A549 (cell line): ENCODE results near the gene MAD1L1. TPM values are rescaled to one million over a fixed set of nuclear protein-coding genes. Genes with fewer than 3 reads are reported as not detected.

Source experiments
- ATAC-seq, 2 experiments: fragments of 200-7000 bp in 1 of 2; fragments of >200 bp in 1 of 2; cut with Nextera tagmentation in 1 of 2; cut with Tn5 transposase in 1 of 2; 3 replicates each; pipeline versions ENCODE4 v1.8.0 to v1.9.1; 2018 to 2020; ENCODE audit warnings: mild to moderate bottlenecking in 1 of 2, moderate library complexity in 1 of 2
- CTCF ChIA-PET: fragments of 300-600 bp; sonication (Branson Sonifier 250); formaldehyde crosslinking; extraction: SDS; loops from one replicate; lab custom pipeline; 2021; ENCODE audit warnings: antibody characterized with exemption, inconsistent platforms; lab: Yijun Ruan, JAX
- POLR2A ChIA-PET: fragments of 350-600 bp; formaldehyde crosslinking; extraction: SDS; loops from one replicate; lab custom pipeline; 2021; ENCODE audit warnings: antibody characterized with exemption, inconsistent platforms; lab: Yijun Ruan, JAX
- DNase-seq, 2 experiments: peaks; one replicate each; pipeline versions ENCODE4 v3.0.0 to v3.0.0-alpha.2; 2011 to 2016; ENCODE audit warnings: low read depth in 1 of 2, low spot score in 1 of 2
- FAIRE-seq: peaks from 2 replicates; lab custom pipeline; 2011; peaks lifted over from hg19 to GRCh38; lab: Jason Lieb, UNC
- H3K27ac ChIP-seq, 2 experiments: fragments of >200 bp; sonication (Bioruptor Twin); formaldehyde crosslinking; 3 replicates each; pipeline ENCODE4 v1.5.1; 2016 to 2017
- H3K4me1 ChIP-seq: fragments of >200 bp; sonication (Bioruptor Twin); formaldehyde crosslinking; 3 replicates; pipeline ENCODE4 v1.6.1; 2016
- H3K4me2 ChIP-seq: fragments of >200 bp; sonication (Bioruptor Twin); formaldehyde crosslinking; 3 replicates; pipeline ENCODE4 v1.6.1; 2016
- H3K4me3 ChIP-seq: fragments of >200 bp; sonication (Bioruptor Twin); formaldehyde crosslinking; 3 replicates; pipeline ENCODE4 v1.5.1; 2016
- H3K9me3 ChIP-seq: fragments of >200 bp; sonication (Bioruptor Twin); formaldehyde crosslinking; 3 replicates; pipeline ENCODE4 v1.6.1; 2016
- BHLHE40 ChIP-seq: IDR thresholded peaks from 2 replicates; pipeline ENCODE4 v1.6.1; 2012; ENCODE audit warnings: low read depth, low read length, inconsistent platforms
- CBX8 ChIP-seq: fragments of 200-600 bp; sonication (generic); IDR thresholded peaks from 2 replicates; pipeline ENCODE4 v1.6.1; 2016
- ESRRA ChIP-seq: fragments of 150-350 bp; IDR thresholded peaks from 2 replicates; pipeline ENCODE4 v1.6.1; 2014; ENCODE audit warnings: mild to moderate bottlenecking, low read length, borderline replicate concordance
- GATA3 ChIP-seq: IDR thresholded peaks from 2 replicates; pipeline ENCODE4 v1.6.1; 2012; ENCODE audit warnings: borderline replicate concordance
- JUNB ChIP-seq: fragments of >200 bp; sonication (Bioruptor Twin); formaldehyde crosslinking; IDR thresholded peaks from 2 replicates; pipeline ENCODE4 v1.6.1; 2016
- KDM1A ChIP-seq: fragments of 200-600 bp; sonication (generic); IDR thresholded peaks from 2 replicates; pipeline ENCODE4 v1.6.1; 2016; ENCODE audit warnings: low read depth, mild to moderate bottlenecking
- MAFK ChIP-seq: fragments of 450-650 bp; IDR thresholded peaks from 2 replicates; pipeline ENCODE4 v1.6.1; 2014; ENCODE audit not compliant: partially characterized antibody
- MAZ ChIP-seq: fragments of 150-350 bp; IDR thresholded peaks from 2 replicates; pipeline ENCODE4 v1.6.1; 2014; ENCODE audit warnings: antibody characterized with exemption, low read depth, low read length, borderline replicate concordance
- NFE2L2 ChIP-seq: fragments of 150-350 bp; conservative IDR thresholded peaks from 2 replicates; pipeline ENCODE4 v1.6.1; 2014; ENCODE audit warnings: low read length
- NR3C1 ChIP-seq: fragments of >200 bp; sonication (Bioruptor Twin); formaldehyde crosslinking; IDR thresholded peaks from 3 replicates; pipeline ENCODE4 v1.6.1; 2017
- POLR2A ChIP-seq: IDR thresholded peaks from 2 replicates; pipeline ENCODE4 v1.6.1; 2012; ENCODE audit warnings: mild to moderate bottlenecking, low read length
- RNF2 ChIP-seq: fragments of 200-600 bp; sonication (generic); IDR thresholded peaks from 2 replicates; pipeline ENCODE4 v1.6.1; 2016; ENCODE audit warnings: low read depth, mild to moderate bottlenecking, antibody characterized with exemption, moderate library complexity, borderline replicate concordance
- TFCP2L1 ChIP-seq: fragments of 250-450 bp; sonication (Bioruptor Pico); IDR thresholded peaks from 2 replicates; pipeline ENCODE4 v1.5.0; 2021; ENCODE audit warnings: mild to moderate bottlenecking
- TP53 ChIP-seq: fragments of 250-450 bp; sonication (Bioruptor Pico); IDR thresholded peaks from 2 replicates; pipeline ENCODE4 v1.5.0; 2021; ENCODE audit warnings: mild to moderate bottlenecking, moderate library complexity
- ZSCAN20 ChIP-seq: fragments of 250-450 bp; sonication (Bioruptor Pico); IDR thresholded peaks from 2 replicates; pipeline ENCODE4 v1.8.0; 2022; ENCODE audit warnings: mild to moderate bottlenecking, moderate library complexity
- WGBS: methylation state at CpG from one replicate; pipeline ENCODE4 v1.1.6; 2017; ENCODE audit errors: missing lambda C conversion rate; 5-methylcytosine and 5-hydroxymethylcytosine counted together
- polyA plus RNA-seq, 4 experiments: library from polyadenylated mRNA; depleted of rRNA in 3 of 4; stranded (reverse); fragments of >200 nt; fragmentation: RNase III in 1 of 4; extraction: RNeasy Plus Mini Kit Qiagen cat#74134 plus additional on column Dnase treatment in 1 of 4; gene quantifications; 2 replicates in 3 of 4; 3 replicates in 1 of 4; pipeline ENCODE4 v1.2.3, GENCODE V29; 2011 to 2017
- TF ChIP-seq, protein P1 (sequence below): fragments of 250-450 bp; sonication (Bioruptor Pico); IDR thresholded peaks from 2 replicates; pipeline ENCODE4 v1.5.0; 2020; ENCODE audit warnings: low read depth, mild to moderate bottlenecking, moderate library complexity
- TF ChIP-seq, protein P2 (sequence below): fragments of 200-600 bp; sonication (generic); IDR thresholded peaks from 2 replicates; pipeline ENCODE4 v1.6.1; 2016; ENCODE audit warnings: antibody characterized with exemption, mild to moderate bottlenecking, moderate library complexity
- TF ChIP-seq, protein P3 (sequence below): fragments of >200 bp; sonication (Bioruptor Twin); formaldehyde crosslinking; IDR thresholded peaks from 2 replicates; pipeline ENCODE4 v1.6.1; 2016
- TF ChIP-seq, protein P4 (sequence below): fragments of >200 bp; sonication (Bioruptor Twin); formaldehyde crosslinking; IDR thresholded peaks from 3 replicates; pipeline ENCODE4 v1.6.1; 2016

The MAD1L1 gene
- polyA plus RNA-seq, 2 of the 4 experiments (the other 2 are of a cell fraction) = 13.6 to 16.6 TPM

DNA sequence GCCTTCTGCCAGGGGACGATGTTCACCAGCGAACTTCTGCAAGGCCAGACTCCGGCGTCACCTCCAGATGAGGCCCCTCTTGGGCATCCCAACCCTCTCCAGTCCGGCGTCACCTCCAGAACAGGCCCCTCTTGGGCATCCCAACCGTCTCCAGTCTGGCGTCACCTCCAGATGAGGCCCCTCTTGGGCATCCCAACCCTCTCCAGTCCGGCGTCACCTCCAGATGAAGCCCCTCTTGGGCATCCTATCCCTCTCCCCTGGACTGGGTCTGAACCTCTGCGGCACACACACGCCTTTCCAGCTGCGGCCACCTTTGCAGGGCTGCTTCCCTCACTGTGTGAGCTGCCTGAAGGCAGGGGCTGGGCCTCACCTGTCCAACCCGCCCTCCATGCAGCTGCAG lies 321.2 kb downstream of the MAD1L1 start:
- Histone ChIP-seq H3K4me2 (no peak overlapping the region), H3K4me1 (no peaks in the 10 kb centered on the region), H3K4me3 (no peak overlapping the region), H3K9me3 (no peaks in the 10 kb centered on the region), H3K27ac (no peak overlapping the region)
- FAIRE-seq = no peak
- 84% methylated on average over 14 of the region's 14 CpGs for WGBS
- ATAC-seq = no peak
- CTCF ChIA-PET = interaction anchor here (1.4 kb wide), 1 partner anchor 11 kb away, joined by 5 read pairs; no protein-coding TSS in a partner anchor
- POLR2A ChIA-PET = no interaction called here
- DNase-seq = no peak
- TF ChIP-seq, protein P1, sequence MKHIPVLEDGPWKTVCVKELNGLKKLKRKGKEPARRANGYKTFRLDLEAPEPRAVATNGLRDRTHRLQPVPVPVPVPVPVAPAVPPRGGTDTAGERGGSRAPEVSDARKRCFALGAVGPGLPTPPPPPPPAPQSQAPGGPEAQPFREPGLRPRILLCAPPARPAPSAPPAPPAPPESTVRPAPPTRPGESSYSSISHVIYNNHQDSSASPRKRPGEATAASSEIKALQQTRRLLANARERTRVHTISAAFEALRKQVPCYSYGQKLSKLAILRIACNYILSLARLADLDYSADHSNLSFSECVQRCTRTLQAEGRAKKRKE (CRISPR knock-in tag) = no peak
- TF ChIP-seq ZSCAN20 (CRISPR knock-in tag) (no peak), KDM1A (no peak), CBX8 (no peak), NFE2L2 (no peak), TFCP2L1 (CRISPR knock-in tag) (no peak), MAZ (no peak), ESRRA (no peak), BHLHE40 (no peak), RNF2 (no peak), TP53 (CRISPR knock-in tag) (no peak)
- TF ChIP-seq, protein P2, sequence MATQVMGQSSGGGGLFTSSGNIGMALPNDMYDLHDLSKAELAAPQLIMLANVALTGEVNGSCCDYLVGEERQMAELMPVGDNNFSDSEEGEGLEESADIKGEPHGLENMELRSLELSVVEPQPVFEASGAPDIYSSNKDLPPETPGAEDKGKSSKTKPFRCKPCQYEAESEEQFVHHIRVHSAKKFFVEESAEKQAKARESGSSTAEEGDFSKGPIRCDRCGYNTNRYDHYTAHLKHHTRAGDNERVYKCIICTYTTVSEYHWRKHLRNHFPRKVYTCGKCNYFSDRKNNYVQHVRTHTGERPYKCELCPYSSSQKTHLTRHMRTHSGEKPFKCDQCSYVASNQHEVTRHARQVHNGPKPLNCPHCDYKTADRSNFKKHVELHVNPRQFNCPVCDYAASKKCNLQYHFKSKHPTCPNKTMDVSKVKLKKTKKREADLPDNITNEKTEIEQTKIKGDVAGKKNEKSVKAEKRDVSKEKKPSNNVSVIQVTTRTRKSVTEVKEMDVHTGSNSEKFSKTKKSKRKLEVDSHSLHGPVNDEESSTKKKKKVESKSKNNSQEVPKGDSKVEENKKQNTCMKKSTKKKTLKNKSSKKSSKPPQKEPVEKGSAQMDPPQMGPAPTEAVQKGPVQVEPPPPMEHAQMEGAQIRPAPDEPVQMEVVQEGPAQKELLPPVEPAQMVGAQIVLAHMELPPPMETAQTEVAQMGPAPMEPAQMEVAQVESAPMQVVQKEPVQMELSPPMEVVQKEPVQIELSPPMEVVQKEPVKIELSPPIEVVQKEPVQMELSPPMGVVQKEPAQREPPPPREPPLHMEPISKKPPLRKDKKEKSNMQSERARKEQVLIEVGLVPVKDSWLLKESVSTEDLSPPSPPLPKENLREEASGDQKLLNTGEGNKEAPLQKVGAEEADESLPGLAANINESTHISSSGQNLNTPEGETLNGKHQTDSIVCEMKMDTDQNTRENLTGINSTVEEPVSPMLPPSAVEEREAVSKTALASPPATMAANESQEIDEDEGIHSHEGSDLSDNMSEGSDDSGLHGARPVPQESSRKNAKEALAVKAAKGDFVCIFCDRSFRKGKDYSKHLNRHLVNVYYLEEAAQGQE = no peak
- TF ChIP-seq, protein P3, sequence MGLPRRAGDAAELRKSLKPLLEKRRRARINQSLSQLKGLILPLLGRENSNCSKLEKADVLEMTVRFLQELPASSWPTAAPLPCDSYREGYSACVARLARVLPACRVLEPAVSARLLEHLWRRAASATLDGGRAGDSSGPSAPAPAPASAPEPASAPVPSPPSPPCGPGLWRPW = no peak

DNA sequence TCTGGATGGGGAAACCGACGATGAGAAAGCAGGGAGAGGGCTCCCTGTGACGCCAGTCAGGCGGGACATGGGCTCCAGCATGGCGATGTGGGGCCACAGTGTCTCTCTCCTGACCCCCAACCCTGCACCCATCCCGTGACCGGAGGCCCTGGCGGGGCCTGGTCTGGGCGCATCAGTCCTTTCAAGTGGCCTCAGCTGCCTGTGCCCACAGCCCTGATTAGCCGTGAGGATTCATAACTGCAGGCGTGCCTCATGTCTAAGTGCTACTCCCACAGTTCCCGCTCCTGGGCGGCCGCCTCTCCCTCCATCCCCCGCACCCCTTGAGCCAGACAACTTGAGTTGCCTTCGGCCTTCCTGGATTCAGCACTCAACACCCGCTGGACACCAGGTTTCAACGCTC lies 321.9 kb downstream of the MAD1L1 start:
- CTCF ChIA-PET = no interaction called here
- Histone ChIP-seq H3K4me2 (no peak overlapping the region), H3K9me3 (no peaks in the 10 kb centered on the region), H3K27ac (no peak overlapping the region), H3K4me3 (no peak overlapping the region), H3K4me1 (no peaks in the 10 kb centered on the region)
- 93% methylated on average over 14 of the region's 18 CpGs for WGBS
- TF ChIP-seq NR3C1 (no peak), MAFK (no peak), JUNB (no peak), POLR2A (no peak), GATA3 (no peak), TP53 (CRISPR knock-in tag) (no peak), BHLHE40 (no peak)
- TF ChIP-seq, protein P1 (CRISPR knock-in tag) = no peak
- TF ChIP-seq, protein P4, sequence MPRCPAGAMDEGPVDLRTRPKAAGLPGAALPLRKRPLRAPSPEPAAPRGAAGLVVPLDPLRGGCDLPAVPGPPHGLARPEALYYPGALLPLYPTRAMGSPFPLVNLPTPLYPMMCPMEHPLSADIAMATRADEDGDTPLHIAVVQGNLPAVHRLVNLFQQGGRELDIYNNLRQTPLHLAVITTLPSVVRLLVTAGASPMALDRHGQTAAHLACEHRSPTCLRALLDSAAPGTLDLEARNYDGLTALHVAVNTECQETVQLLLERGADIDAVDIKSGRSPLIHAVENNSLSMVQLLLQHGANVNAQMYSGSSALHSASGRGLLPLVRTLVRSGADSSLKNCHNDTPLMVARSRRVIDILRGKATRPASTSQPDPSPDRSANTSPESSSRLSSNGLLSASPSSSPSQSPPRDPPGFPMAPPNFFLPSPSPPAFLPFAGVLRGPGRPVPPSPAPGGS = no peak
- TF ChIP-seq, protein P3 = no peak
- no peak for ATAC-seq
- POLR2A ChIA-PET = no interaction called here
- DNase-seq = no peak
- no peak for FAIRE-seq
